ACHN (cell line): Measurements from ENCODE around the gene HAX1.
"Not testable (repeated sequence)": the region's sequence is repeated elsewhere in the genome, so short reads cannot be mapped to it uniquely, and the experiment has no call there.

ENCODE experiments used
- DNase-seq: peaks from one replicate; pipeline ENCODE4 v3.0.0-alpha.2; 2015
- in situ Hi-C: cut with HindIII; loops from 2 replicates; pipeline ENCODE4 v1.10.0; 2017; ENCODE audit warnings: low sequenced_read_pairs, low pct_ligation_motif_present, low pct_unique_long_range_greater_than_20kb

The HAX1 gene

DNA sequence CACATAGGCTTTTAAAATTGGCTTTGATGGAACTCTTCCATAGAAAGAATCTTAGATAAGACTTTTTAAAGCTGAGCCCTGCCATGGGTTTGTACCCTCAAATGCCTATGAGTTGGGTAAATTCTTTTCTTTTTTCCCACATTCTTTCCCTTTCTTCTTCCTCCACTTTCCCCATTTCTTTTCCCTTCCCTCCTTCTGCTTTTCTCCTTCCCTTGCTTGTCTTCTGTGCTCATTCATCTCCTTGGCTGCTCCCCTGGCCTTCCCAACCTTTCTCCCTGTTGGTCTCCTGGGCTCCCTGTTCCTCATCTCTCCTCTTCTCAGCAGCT lies 49.1 kb downstream of the HAX1 start:
- in situ Hi-C loops, DNase-seq: not testable (repeated sequence)

GRCh38 chr1:154323493-154323892 lies 51.1 kb downstream of the HAX1 start:
- DNase-seq, result no peak
- in situ Hi-C loops, result no loop called here

GRCh38 chr1:154324241-154324640 lies 51.8 kb downstream of the HAX1 start:
- in situ Hi-C loops, result no loop called here

GRCh38 chr1:154324669-154325582 lies 52.5 kb downstream of the HAX1 start, which contains the start of gene ATP8B2:
ATP8B2 (plus strand) TSS chr1:154325525; CDS start chr1:154328142, 2,617 bp downstream.
- peak; percentile 82 for DNase-seq
- in situ Hi-C loops, result no loop called here

More at GRCh38 chr1:154324241-154324640, 51.8 kb downstream of the HAX1 start:
- DNase-seq, result no peak
